ENCODE measurements around the gene UNC13D. TPM values are rescaled to one million over a fixed set of nuclear protein-coding genes. Genes with fewer than 3 reads are reported as not detected.

UNC13D gene
- total and polyA plus RNA-seq, 9 of the 15 experiments (the other 6 are each of a cell fraction or from before 2014, with no cell fraction given): 0.86 to 244 (median 69.2) TPM

- POLR2A ChIA-PET: interaction anchor here (0.9 to 6.9 kb wide), 6 partner anchors 8 to 52 kb away, joined by 3 to 36 read pairs (median 6); partner anchors contain the start of gene UNC13D
- 97% methylated on average over 19 of the region's 19 CpGs for WGBS (ENCODE audit: insufficient coverage, low coverage, missing lambda C conversion rate)
- peaks cover 83% of the 10 kb centered on the region; the same call in 2 of the 3 replicates for H3K36me3 ChIP-seq (ENCODE audit: control insufficient read depth, insufficient read depth, low read length)
- TF ChIP-seq ZNF146 (CRISPR knock-in tag; IDR thresholded peaks at IDR 0.05; ENCODE audit: unreplicated experiment) (no peak), RBFOX2 (IDR thresholded peaks at IDR 0.05; ENCODE audit: low read depth, low read length) (peak; percentile 77), POLR2G (IDR thresholded peaks at IDR 0.05; ENCODE audit: low read depth, low read length) (peak; percentile 73), CBFA2T3 (IDR thresholded peaks at IDR 0.05) (no peak), CUX1 (CRISPR knock-in tag; IDR thresholded peaks at IDR 0.05) (no peak), ZNF512 (tag; IDR thresholded peaks at IDR 0.05) (no peak), ZNF778 (CRISPR knock-in tag; IDR thresholded peaks at IDR 0.05) (no peak), PBX2 (CRISPR knock-in tag; IDR thresholded peaks at IDR 0.05; ENCODE audit: low read depth) (no peak), PBX2 (tag; conservative IDR thresholded peaks at IDR 0.05; ENCODE audit: low read depth) (no peak), SMARCE1 (IDR thresholded peaks at IDR 0.05) (no peak)
These were observed 15.5 kb downstream of the UNC13D start for GRCh38 chr17:75828741-75829140.

More at GRCh38 chr17:75828741-75829140, 15.5 kb downstream of the UNC13D start:
- DNase-seq (ENCODE audit: extremely low read depth in 1 of 4, low spot score in 3 of 4): no peak
- H3K79me2 ChIP-seq (ENCODE audit: control insufficient read depth, insufficient read depth, low read length): no peaks in the 10 kb centered on the region
- ATAC-seq: no peak
- H3K4me3 ChIP-seq: no peak overlapping the region
- H4K20me1 ChIP-seq (replicated peaks; ENCODE audit: control insufficient read depth, insufficient read depth, low read length): 0 out of 2 replicates have a peak, but pooled peaks cover 4% of the 10 kb centered on the region
- H3K9ac ChIP-seq (ENCODE audit: insufficient read depth in 1 of 2, low read depth in 2 of 2, low read length in 2 of 2): no peak overlapping the region
- H2AFZ ChIP-seq (ENCODE audit: low read depth, low read length): no peak overlapping the region
- no peaks in the 10 kb centered on the region for H3K9me3 ChIP-seq (replicated peaks; ENCODE audit: control insufficient read depth, insufficient read depth, low read depth, low read length)
- no peak overlapping the region for H3K4me2 ChIP-seq (ENCODE audit: insufficient read depth, low read length)
- intact Hi-C loops (cut with micrococcal nuclease) (no loop called here), in situ Hi-C loops (cut with MboI) (no loop called here)
- BruUV-seq (replicated peaks): no TSS peak
- H3K4me1 ChIP-seq (replicated peaks in 1 of 2; ENCODE audit: control insufficient read depth in 2 of 2, insufficient read depth in 2 of 2, low read length in 2 of 2): peaks cover 0 to 48% of the 10 kb centered on the region in 2 experiments; a peak in 3 of 5 replicates
- no peak for FAIRE-seq
- no peaks in the 10 kb centered on the region for H3K9me1 ChIP-seq (ENCODE audit: control insufficient read depth, insufficient read depth, low read length)
- CTCF ChIA-PET (ENCODE audit: low intra/inter-chr PET ratio): interaction anchor here (1.3 kb wide), 1 partner anchor 64 kb away, joined by 3 read pairs; the partner anchor contains the start of gene GALK1
- no peaks in the 10 kb centered on the region for H3K27me3 ChIP-seq (ENCODE audit: control insufficient read depth in 2 of 2, insufficient read depth in 2 of 2, low read length in 2 of 2)
- H3K27ac ChIP-seq (ENCODE audit: extremely low read depth, low read depth, low read length): no peak overlapping the region
